Astrocyte of the spinal cord (primary cell): Measurements from ENCODE around the gene GANAB.
"Not testable (repeated sequence)": the region's sequence is repeated elsewhere in the genome, so short reads cannot be mapped to it uniquely, and the experiment has no call there.

ENCODE experiments used
- DNase-seq: peaks from one replicate; pipeline ENCODE4 v3.0.0; 2011; ENCODE audit warnings: low read depth, low spot score
- H3K4me3 ChIP-seq: 2 replicates; pipeline ENCODE4 v1.5.1; 2011; ENCODE audit warnings: low read depth, mild to moderate bottlenecking, low read length, moderate library complexity
- CTCF ChIP-seq: IDR thresholded peaks from 2 replicates; pipeline ENCODE4 v1.5.1; 2012; ENCODE audit warnings: low read depth, mild to moderate bottlenecking, low read length, inconsistent platforms
- in situ Hi-C: cut with HindIII; loops from 2 replicates; pipeline ENCODE4 v1.10.0; 2017; ENCODE audit warnings: low sequenced_read_pairs

GANAB gene

GRCh38 chr11:62676698-62677097 is 30.3 kb upstream of the GANAB start:
- in situ Hi-C loops = no loop called here
- no peak overlapping the region for H3K4me3 ChIP-seq
- DNase-seq = no peak
- TF ChIP-seq CTCF = no peak

- in situ Hi-C loops, H3K4me3 ChIP-seq, DNase-seq: not testable (repeated sequence)
Measured at GRCh38 chr11:62675415-62675814, 29.0 kb upstream of the GANAB start.

- no peak for TF ChIP-seq CTCF
- H3K4me3 ChIP-seq = no peak overlapping the region
- no peak for DNase-seq
- in situ Hi-C loops = no loop called here
Measured at GRCh38 chr11:62673196-62673525, 26.7 kb upstream of the GANAB start.

- DNase-seq = peak; percentile 92
- in situ Hi-C loops = no loop called here
- peak within 1 kb of the TSS; percentile 82 for H3K4me3 ChIP-seq
- no peak for TF ChIP-seq CTCF
Measured at GRCh38 chr11:62671608-62672389, 25.4 kb upstream of the GANAB start, which contains the start of the genes LBHD1 and UQCC3. LBHD1 (minus strand) TSS chr11:62672267; CDS start chr11:62670031, 2,236 bp downstream. UQCC3 (plus strand) TSS chr11:62671673; CDS start chr11:62671746, 73 bp downstream.

GRCh38 chr11:62671236-62671607 is 24.8 kb upstream of the GANAB start:
- TF ChIP-seq CTCF = no peak
- DNase-seq = no peak
- in situ Hi-C loops = no loop called here
- H3K4me3 ChIP-seq = peak overlapping the region; percentile 82

GRCh38 chr11:62669420-62670161 is 23.2 kb upstream of the GANAB start:
- in situ Hi-C loops = no loop called here

More at GRCh38 chr11:62669420-62670161, 23.2 kb upstream of the GANAB start:
- no peak for DNase-seq
- TF ChIP-seq CTCF = no peak
- no peak overlapping the region for H3K4me3 ChIP-seq
